ENCODE data around the gene LDLRAD2. TPM values are rescaled to one million over a fixed set of nuclear protein-coding genes. Genes with fewer than 3 reads are reported as not detected.

LDLRAD2 gene
- total RNA-seq, 2 experiments from 2014 or later, result not detected

DNA sequence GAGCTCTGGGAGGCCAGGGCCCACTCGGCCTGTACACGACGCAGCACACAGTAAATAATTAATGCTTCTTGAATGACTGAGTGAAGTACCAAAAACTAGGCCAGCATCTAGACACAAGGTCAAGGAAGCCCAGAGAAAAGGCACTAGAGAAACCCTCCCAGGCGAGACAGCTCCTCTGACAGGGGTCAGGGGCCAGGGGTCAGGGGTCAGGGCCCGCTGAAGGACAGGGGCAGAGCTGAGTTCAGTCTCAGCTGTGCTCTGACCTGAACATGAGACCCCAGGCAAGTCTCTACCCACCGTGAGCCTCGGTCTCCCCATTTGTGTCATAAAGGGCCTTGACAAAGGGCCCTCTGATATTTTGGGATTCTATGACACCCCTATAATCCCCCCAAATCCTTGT, 56.4 kb downstream of the LDLRAD2 start:
- Mint-ChIP-seq H3K9me3 (no peaks in the 10 kb centered on the region), H3K27ac (no peak overlapping the region), H3K4me1 (no peaks in the 10 kb centered on the region), H3K4me3 (no peak overlapping the region), H3K27me3 (no peaks in the 10 kb centered on the region), H3K36me3 (ENCODE audit: low read depth) (no peaks in the 10 kb centered on the region)
- CTCF ChIA-PET, result no interaction called here
- DNase-seq, result no peak
- POLR2A ChIA-PET, result no interaction called here

GRCh38 chr1:21868941-21869454, 56.9 kb downstream of the LDLRAD2 start:
- H3K4me1 Mint-ChIP-seq, result no peaks in the 10 kb centered on the region
- no peaks in the 10 kb centered on the region for H3K9me3 Mint-ChIP-seq
- H3K27me3 Mint-ChIP-seq, result no peaks in the 10 kb centered on the region
- H3K4me3 Mint-ChIP-seq, result no peak overlapping the region
- H3K27ac Mint-ChIP-seq, result no peak overlapping the region
- DNase-seq, result no peak
- CTCF ChIA-PET, result no interaction called here
- POLR2A ChIA-PET, result no interaction called here
- no peaks in the 10 kb centered on the region for H3K36me3 Mint-ChIP-seq (ENCODE audit: low read depth)

GRCh38 chr1:21869620-21870121, 57.6 kb downstream of the LDLRAD2 start:
- POLR2A ChIA-PET, result no interaction called here
- CTCF ChIA-PET, result no interaction called here

DNA sequence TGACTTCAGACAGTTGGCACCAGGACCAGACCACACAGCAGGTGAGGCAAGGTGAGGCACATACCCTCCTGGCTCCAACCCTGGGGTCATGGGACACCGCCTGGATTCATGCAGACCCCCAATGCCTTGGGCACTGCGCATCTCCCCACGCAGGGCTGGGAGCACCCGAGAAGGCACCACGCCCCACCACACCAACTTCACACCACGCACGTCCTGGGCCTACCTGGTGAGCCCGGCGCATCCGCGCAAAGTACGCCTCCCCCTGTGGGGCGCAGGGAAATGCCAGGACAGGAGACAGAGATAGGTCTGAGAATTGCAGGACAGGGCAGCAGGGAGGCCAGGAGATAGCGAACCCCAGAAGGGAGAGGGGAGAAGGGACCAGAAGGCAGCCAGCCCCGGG, 58.5 kb downstream of the LDLRAD2 start:
- DNase-seq, result no peak
- no peaks in the 10 kb centered on the region for H3K4me1 Mint-ChIP-seq
- H3K9me3 Mint-ChIP-seq, result no peaks in the 10 kb centered on the region
- H3K36me3 Mint-ChIP-seq (ENCODE audit: low read depth), result no peaks in the 10 kb centered on the region
- ChIA-PET POLR2A (no interaction called here), CTCF (no interaction called here)
- no peak overlapping the region for H3K4me3 Mint-ChIP-seq
- H3K27ac Mint-ChIP-seq, result no peak overlapping the region
- no peaks in the 10 kb centered on the region for H3K27me3 Mint-ChIP-seq

More at GRCh38 chr1:21869620-21870121, 57.6 kb downstream of the LDLRAD2 start:
- DNase-seq, result no peak
- no peak overlapping the region for H3K4me3 Mint-ChIP-seq
- H3K27ac Mint-ChIP-seq, result no peak overlapping the region
- no peaks in the 10 kb centered on the region for H3K27me3 Mint-ChIP-seq
- H3K9me3 Mint-ChIP-seq, result no peaks in the 10 kb centered on the region
- no peaks in the 10 kb centered on the region for H3K36me3 Mint-ChIP-seq (ENCODE audit: low read depth)
- H3K4me1 Mint-ChIP-seq, result no peaks in the 10 kb centered on the region

GRCh38 chr1:21871943-21872342, 59.9 kb downstream of the LDLRAD2 start:
- ChIA-PET CTCF (no interaction called here), POLR2A (no interaction called here)
- H3K27ac Mint-ChIP-seq, result no peak overlapping the region
- H3K4me1 Mint-ChIP-seq, result no peaks in the 10 kb centered on the region
- H3K9me3 Mint-ChIP-seq, result no peaks in the 10 kb centered on the region
- no peak overlapping the region for H3K4me3 Mint-ChIP-seq
- no peaks in the 10 kb centered on the region for H3K36me3 Mint-ChIP-seq (ENCODE audit: low read depth)
- no peak for DNase-seq
- no peaks in the 10 kb centered on the region for H3K27me3 Mint-ChIP-seq

DNA sequence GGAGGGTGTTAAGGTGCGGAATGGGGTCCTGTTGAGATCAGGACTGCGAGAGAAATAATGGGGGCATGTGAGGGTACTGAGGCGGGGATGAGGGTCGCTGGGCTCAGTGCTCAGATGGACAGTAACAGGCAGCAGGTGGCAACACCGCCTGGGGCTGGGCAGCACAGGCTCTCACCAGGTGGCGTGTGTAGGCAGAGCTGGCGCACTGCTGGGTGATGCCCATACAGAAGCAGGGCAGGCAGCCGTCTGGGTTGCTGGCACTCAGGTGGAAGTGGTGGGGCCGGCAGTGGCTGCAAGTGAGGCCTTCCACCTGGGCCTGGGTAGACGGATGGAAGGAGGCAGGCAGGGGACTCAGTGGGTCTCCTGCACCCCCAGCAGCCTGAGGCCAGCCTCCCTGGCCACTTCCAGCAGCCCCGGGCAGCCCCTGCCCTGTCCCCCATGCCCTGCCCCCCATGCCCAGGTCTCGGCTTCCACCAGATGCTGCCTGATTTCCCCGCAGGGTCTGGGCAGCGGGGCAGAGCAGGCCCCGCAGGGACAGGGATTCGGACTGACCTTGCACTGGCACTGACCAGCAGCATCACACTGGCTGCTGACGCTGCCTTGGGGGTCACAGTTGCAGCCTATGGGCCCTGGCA, 60.5 kb downstream of the LDLRAD2 start:
- Mint-ChIP-seq H3K4me3 (no peak overlapping the region), H3K4me1 (no peaks in the 10 kb centered on the region), H3K9me3 (no peaks in the 10 kb centered on the region), H3K36me3 (ENCODE audit: low read depth) (no peaks in the 10 kb centered on the region), H3K27me3 (no peaks in the 10 kb centered on the region), H3K27ac (no peak overlapping the region)
- DNase-seq, result no peak
- POLR2A ChIA-PET, result no interaction called here
- CTCF ChIA-PET, result interaction anchor here (0.6 kb wide), 1 partner anchor 68 kb away, joined by 3 read pairs; no protein-coding TSS in a partner anchor

- CTCF ChIA-PET, result no interaction called here
- no peak overlapping the region for H3K4me3 Mint-ChIP-seq
- POLR2A ChIA-PET, result no interaction called here
- H3K36me3 Mint-ChIP-seq (ENCODE audit: low read depth), result no peaks in the 10 kb centered on the region
- no peaks in the 10 kb centered on the region for H3K4me1 Mint-ChIP-seq
- H3K27ac Mint-ChIP-seq, result no peak overlapping the region
- no peak for DNase-seq
- H3K27me3 Mint-ChIP-seq, result no peaks in the 10 kb centered on the region
- H3K9me3 Mint-ChIP-seq, result no peaks in the 10 kb centered on the region
Observed at GRCh38 chr1:21873174-21873573, 61.1 kb downstream of the LDLRAD2 start.

DNA sequence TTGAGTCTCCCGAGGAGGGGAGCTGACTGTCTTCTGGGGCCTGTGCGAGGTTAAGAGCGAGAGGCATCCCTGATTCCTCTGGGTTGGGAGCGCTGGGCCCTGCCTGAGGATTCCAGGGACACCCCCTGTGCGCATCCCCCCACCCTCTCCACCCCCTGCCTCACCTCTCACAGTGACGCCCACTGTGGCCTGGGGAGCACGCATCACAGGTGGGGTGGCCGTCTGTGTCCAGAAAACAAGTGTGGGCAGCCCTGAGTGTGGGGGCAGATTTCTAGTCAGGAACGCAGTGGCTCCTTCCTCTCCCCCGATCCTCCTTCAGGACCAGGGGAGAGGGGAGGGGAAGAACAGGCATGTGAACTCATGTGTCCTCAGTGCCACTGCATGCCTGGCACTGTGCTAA, 61.7 kb downstream of the LDLRAD2 start:
- H3K36me3 Mint-ChIP-seq (ENCODE audit: low read depth), result no peaks in the 10 kb centered on the region
- H3K4me1 Mint-ChIP-seq, result no peaks in the 10 kb centered on the region
- H3K27ac Mint-ChIP-seq, result no peak overlapping the region
- no peaks in the 10 kb centered on the region for H3K27me3 Mint-ChIP-seq
- H3K9me3 Mint-ChIP-seq, result no peaks in the 10 kb centered on the region
- CTCF ChIA-PET, result no interaction called here
- no peak for DNase-seq
- no peak overlapping the region for H3K4me3 Mint-ChIP-seq
- POLR2A ChIA-PET, result no interaction called here

GRCh38 chr1:21874328-21874727, 62.3 kb downstream of the LDLRAD2 start:
- H3K27ac Mint-ChIP-seq, result no peak overlapping the region
- POLR2A ChIA-PET, result no interaction called here
- H3K9me3 Mint-ChIP-seq, result no peaks in the 10 kb centered on the region
- no peak overlapping the region for H3K4me3 Mint-ChIP-seq
- no peaks in the 10 kb centered on the region for H3K27me3 Mint-ChIP-seq
- no peak for DNase-seq
- no peaks in the 10 kb centered on the region for H3K4me1 Mint-ChIP-seq
- CTCF ChIA-PET, result no interaction called here
- H3K36me3 Mint-ChIP-seq (ENCODE audit: low read depth), result no peaks in the 10 kb centered on the region

Other genes with a start within 250 kb of the LDLRAD2 start
- under 1 TPM; 0.17 to 0.32 TPM for gene RAP1GAP, start 142.9 kb upstream of the LDLRAD2 start, total RNA-seq
- 10 to 100 TPM; 70.9 to 80.6 TPM for gene USP48, start 29.1 kb upstream of the LDLRAD2 start, total RNA-seq
- gene HSPG2, start 125.0 kb downstream of the LDLRAD2 start, total RNA-seq, result 1 to 10 TPM; 1.9 to 2.3 TPM
- not detected for gene CELA3B, start 164.8 kb downstream of the LDLRAD2 start, total RNA-seq
- not detected for gene CELA3A, start 189.4 kb downstream of the LDLRAD2 start, total RNA-seq
- 100 to 1,000 TPM; 378 to 413 TPM for gene CDC42, start 240.4 kb downstream of the LDLRAD2 start, total RNA-seq